Neutrophil (primary cell): ENCODE measurements around the gene SLC25A45.

Source experiments
- H3K27ac ChIP-seq: fragments of 200-600 bp; sonication (generic); 2 replicates; pipeline ENCODE4 v1.5.1; 2016; ENCODE audit warnings: mild to moderate bottlenecking, moderate library complexity
- H3K27me3 ChIP-seq: fragments of 200-600 bp; sonication (generic); 2 replicates; pipeline ENCODE4 v1.6.0; 2016; ENCODE audit warnings: mild to moderate bottlenecking
- H3K36me3 ChIP-seq: fragments of 200-600 bp; sonication (generic); 2 replicates; pipeline ENCODE4 v1.5.1; 2017
- H3K4me1 ChIP-seq, 2 experiments: fragments of 200-600 bp in 1 of 2; sonication (generic) in 1 of 2; 1 replicate in 1 of 2; 2 replicates in 1 of 2; pipeline versions ENCODE4 v1.5.1 to v1.6.1; 2013 to 2016; ENCODE audit warnings: low read depth in 1 of 2, low read length in 1 of 2, mild to moderate bottlenecking in 1 of 2, moderate library complexity in 1 of 2; ENCODE audit not compliant: control insufficient read depth in 1 of 2, insufficient read depth in 1 of 2
- H3K4me3 ChIP-seq, 2 experiments: fragments of 200-600 bp in 1 of 2; sonication (generic) in 1 of 2; 1 replicate in 1 of 2; 2 replicates in 1 of 2; pipeline ENCODE4 v1.5.1; 2013 to 2016; ENCODE audit warnings: low read depth in 1 of 2, low read length in 1 of 2, mild to moderate bottlenecking in 1 of 2, moderate library complexity in 1 of 2
- H3K9me3 ChIP-seq: fragments of 200-600 bp; sonication (generic); 2 replicates; pipeline ENCODE4 v1.5.1; 2016
- TF ChIP-seq, protein P1 (sequence below): fragments of 200-600 bp; sonication (generic); IDR thresholded peaks from 2 replicates; pipeline ENCODE4 v1.5.1; 2016; ENCODE audit warnings: antibody characterized with exemption

SLC25A45 gene

DNA sequence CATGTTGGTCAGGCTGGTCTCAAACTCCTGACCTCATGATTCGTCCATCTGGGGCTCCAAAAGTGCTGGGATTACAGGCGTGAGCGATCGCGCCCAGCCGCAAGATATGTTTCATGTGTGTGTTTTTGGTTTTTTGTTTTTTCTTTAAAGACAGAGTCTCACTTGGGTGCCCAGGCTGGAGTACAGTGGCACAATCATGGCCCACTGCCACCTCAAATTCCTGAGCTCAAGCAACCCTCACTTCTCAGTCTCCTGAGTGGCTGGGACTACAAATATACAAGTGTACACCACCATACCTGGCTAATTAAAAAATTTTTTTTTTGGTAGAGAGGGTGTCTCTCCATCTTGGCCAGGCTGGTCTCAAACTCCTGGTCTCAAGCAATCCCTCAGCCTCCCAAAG is 19.5 kb downstream of the SLC25A45 start:
- Histone ChIP-seq H3K27me3 (no peaks in the 10 kb centered on the region), H3K27ac (peak overlapping the region; percentile 99), H3K36me3 (no peaks in the 10 kb centered on the region), H3K9me3 (no peaks in the 10 kb centered on the region), H3K4me3 (peak overlapping the region; percentile 41 to 47), H3K4me1 (peaks cover 29 to 34% of the 10 kb centered on the region in 2 experiments)
- TF ChIP-seq, protein P1, sequence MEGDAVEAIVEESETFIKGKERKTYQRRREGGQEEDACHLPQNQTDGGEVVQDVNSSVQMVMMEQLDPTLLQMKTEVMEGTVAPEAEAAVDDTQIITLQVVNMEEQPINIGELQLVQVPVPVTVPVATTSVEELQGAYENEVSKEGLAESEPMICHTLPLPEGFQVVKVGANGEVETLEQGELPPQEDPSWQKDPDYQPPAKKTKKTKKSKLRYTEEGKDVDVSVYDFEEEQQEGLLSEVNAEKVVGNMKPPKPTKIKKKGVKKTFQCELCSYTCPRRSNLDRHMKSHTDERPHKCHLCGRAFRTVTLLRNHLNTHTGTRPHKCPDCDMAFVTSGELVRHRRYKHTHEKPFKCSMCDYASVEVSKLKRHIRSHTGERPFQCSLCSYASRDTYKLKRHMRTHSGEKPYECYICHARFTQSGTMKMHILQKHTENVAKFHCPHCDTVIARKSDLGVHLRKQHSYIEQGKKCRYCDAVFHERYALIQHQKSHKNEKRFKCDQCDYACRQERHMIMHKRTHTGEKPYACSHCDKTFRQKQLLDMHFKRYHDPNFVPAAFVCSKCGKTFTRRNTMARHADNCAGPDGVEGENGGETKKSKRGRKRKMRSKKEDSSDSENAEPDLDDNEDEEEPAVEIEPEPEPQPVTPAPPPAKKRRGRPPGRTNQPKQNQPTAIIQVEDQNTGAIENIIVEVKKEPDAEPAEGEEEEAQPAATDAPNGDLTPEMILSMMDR, result no peak

DNA sequence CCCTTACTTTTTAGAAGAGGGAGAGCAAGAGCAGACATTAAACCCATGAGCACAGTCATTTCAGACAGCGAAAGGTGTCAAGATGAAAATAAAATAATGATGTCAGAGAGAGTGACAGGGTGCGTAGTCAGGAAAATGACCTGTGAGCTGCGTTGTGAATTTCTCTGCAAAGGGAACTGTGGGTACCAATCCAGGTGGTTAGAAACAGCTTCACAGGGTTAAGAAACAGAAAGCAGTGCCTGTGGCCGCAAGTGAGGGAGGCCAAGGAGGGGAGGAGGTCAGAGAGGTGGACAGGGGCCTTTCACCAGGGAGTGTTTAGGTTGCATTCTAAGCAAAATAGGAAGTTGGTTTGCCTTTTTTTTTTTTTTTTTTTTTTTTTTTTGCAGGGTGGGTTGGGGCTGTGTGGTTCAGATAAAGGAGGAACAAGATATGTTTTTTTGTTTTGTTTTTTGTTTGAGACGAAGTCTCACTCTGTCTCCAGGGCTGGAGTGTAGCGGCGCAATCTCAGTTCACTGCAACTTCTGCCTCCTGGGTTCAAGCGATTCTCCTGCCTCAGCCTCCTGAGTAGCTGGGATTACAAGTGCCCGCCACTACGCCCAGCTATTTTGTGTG is 20.0 kb downstream of the SLC25A45 start:
- TF ChIP-seq, protein P1, result no peak
- peak overlapping the region; percentile 99 for H3K27ac ChIP-seq
- H3K9me3 ChIP-seq, result no peaks in the 10 kb centered on the region
- no peaks in the 10 kb centered on the region for H3K36me3 ChIP-seq
- H3K27me3 ChIP-seq, result peaks cover 2% of the 10 kb centered on the region
- peaks cover 29 to 34% of the 10 kb centered on the region in 2 experiments for H3K4me1 ChIP-seq
- peak overlapping the region; percentile 41 to 47 for H3K4me3 ChIP-seq

DNA sequence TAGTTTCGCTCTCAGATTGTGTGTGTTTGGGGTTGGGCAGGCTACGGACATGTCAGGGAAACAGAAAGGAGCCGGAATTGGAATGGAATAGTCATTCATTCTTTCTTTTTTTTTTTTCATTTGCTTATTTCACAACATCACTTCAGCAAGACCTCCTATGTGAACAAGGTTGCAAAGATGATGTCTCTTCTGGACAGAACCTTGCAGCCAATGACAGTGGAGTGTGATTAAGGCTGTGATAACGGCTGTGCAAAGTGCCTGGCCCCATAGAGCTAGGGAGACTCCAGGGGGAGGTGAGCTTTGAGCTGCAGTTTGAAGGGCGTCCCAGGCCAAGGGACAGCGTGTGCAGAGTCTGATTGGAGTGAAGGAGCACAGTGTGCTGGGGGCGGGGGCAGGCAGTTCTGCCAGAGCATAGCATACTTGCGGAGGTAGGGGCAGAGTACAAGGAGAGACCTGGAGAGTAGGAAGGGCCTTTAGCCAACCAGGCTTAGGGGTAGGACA is 24.5 kb downstream of the SLC25A45 start:
- H3K27ac ChIP-seq, result no peak overlapping the region
- H3K36me3 ChIP-seq, result peaks cover 9% of the 10 kb centered on the region

DNA sequence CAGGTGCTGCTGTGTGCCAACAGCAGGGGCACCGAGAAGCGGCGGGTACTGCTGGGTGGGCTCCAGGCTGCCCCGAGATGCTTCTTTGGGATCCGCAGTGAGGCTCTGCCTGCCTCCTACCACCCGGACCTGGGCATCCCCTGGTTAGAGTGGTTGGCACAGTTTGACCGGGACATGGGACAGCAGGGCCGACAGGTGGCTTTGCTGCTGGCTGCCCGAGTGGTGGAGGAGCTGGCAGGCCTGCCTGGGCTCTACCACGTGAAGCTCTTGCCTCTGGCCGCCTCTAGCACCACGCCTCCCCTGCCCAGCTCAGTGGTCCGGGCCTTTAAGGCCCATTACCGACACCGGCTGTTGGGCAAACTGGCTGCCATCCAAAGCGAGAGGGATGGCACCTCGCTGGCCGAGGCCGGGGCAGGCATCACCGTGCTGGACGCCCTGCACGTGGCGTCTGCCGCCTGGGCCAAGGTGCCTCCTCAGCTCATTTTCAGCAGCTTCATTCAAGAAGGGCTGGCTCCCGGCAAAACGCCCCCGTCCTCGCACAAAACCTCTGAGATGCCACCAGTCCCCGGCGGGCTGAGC is 26.0 kb downstream of the SLC25A45 start:
- Histone ChIP-seq H3K36me3 (peaks cover 21% of the 10 kb centered on the region), H3K27ac (peak overlapping the region; percentile 98), H3K4me1 (peaks cover 12 to 21% of the 10 kb centered on the region in 2 experiments), H3K9me3 (no peaks in the 10 kb centered on the region), H3K27me3 (peaks cover 18% of the 10 kb centered on the region), H3K4me3 (peak overlapping the region in 1 of 2 experiments; percentile 98)
- TF ChIP-seq, protein P1, result no peak

More for the DNA sequence above, 24.5 kb downstream of the SLC25A45 start:
- TF ChIP-seq, protein P1, result no peak
- peaks cover 26 to 33% of the 10 kb centered on the region in 2 experiments for H3K4me1 ChIP-seq
- no peaks in the 10 kb centered on the region for H3K9me3 ChIP-seq
- H3K4me3 ChIP-seq, result no peak overlapping the region
- H3K27me3 ChIP-seq, result peaks cover 18% of the 10 kb centered on the region

DNA sequence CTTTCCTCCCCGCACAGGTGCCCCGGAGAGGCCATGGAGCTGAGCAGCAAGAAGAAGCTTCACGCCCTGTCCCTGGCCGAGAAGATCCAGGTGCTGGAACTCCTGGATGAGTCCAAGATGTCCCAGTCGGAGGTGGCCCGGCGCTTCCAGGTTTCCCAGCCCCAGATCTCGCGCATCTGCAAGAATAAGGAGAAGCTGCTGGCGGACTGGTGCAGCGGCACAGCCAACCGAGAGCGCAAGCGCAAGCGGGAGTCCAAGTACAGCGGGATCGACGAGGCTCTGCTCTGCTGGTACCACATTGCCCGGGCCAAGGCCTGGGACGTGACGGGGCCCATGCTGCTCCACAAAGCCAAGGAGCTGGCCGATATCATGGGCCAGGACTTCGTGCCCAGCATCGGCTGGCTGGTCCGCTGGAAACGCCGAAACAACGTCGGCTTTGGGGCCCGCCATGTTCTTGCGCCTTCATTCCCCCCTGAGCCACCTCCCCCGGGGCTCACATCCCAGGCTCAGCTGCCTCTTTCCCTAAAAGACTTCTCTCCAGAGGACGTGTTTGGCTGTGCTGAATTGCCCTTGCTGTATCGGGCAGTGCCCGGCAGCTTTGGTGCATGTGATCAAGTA is 26.6 kb downstream of the SLC25A45 start:
- TF ChIP-seq, protein P1, result no peak
- H3K4me1 ChIP-seq, result peaks cover 12 to 19% of the 10 kb centered on the region in 2 experiments
- peak overlapping the region; percentile 98 for H3K27ac ChIP-seq
- H3K9me3 ChIP-seq, result no peaks in the 10 kb centered on the region
- H3K36me3 ChIP-seq, result peaks cover 27% of the 10 kb centered on the region
- peaks cover 18% of the 10 kb centered on the region for H3K27me3 ChIP-seq
- H3K4me3 ChIP-seq, result peak overlapping the region; percentile 83 to 98
